MM.1S (cell line): Measurements from ENCODE around the gene GMPR.

ENCODE experiments used
- DNase-seq: peaks from one replicate; pipeline ENCODE4 v3.0.0-alpha.2; 2015
- H2AFZ ChIP-seq: fragments of 300-600 bp; sonication (generic); 2 replicates; pipeline ENCODE4 v1.6.0; 2016; ENCODE audit warnings: antibody characterized with exemption, low read length
- H3F3A ChIP-seq: fragments of 300-600 bp; sonication (generic); 2 replicates; pipeline ENCODE4 v1.6.1; 2016; ENCODE audit warnings: mild to moderate bottlenecking, antibody characterized with exemption, low read length, moderate library complexity, mixed read lengths; ENCODE audit not compliant: insufficient read depth
- H3K27ac ChIP-seq: fragments of 300-600 bp; sonication (generic); 2 replicates; pipeline ENCODE4 v1.5.1; 2016; ENCODE audit warnings: mild to moderate bottlenecking, low read length
- H3K27me3 ChIP-seq: fragments of 300-600 bp; sonication (generic); replicated peaks from 2 replicates; pipeline ENCODE4 v1.6.0; 2016; ENCODE audit warnings: low read length; ENCODE audit not compliant: insufficient read depth
- H3K36me3 ChIP-seq: fragments of 300-600 bp; sonication (generic); replicated peaks from 2 replicates; pipeline ENCODE4 v1.6.1; 2016; ENCODE audit warnings: mild to moderate bottlenecking, low read length, mixed read lengths; ENCODE audit not compliant: insufficient read depth
- H3K4me1 ChIP-seq: fragments of 300-600 bp; sonication (generic); 2 replicates; pipeline ENCODE4 v1.6.1; 2016; ENCODE audit warnings: low read length, mixed read lengths
- H3K4me2 ChIP-seq: fragments of 300-600 bp; sonication (generic); 2 replicates; pipeline ENCODE4 v1.6.0; 2016; ENCODE audit warnings: low read depth, low read length
- H3K4me3 ChIP-seq: fragments of 300-600 bp; sonication (generic); 2 replicates; pipeline ENCODE4 v1.5.1; 2016; ENCODE audit warnings: low read length, mixed read lengths
- H3K79me2 ChIP-seq: fragments of 300-600 bp; sonication (generic); 2 replicates; pipeline ENCODE4 v1.6.1; 2016; ENCODE audit warnings: mixed run types, low read length, mixed read lengths
- H3K9ac ChIP-seq: fragments of 300-600 bp; sonication (generic); 2 replicates; pipeline ENCODE4 v1.6.1; 2016; ENCODE audit warnings: low read length, mixed read lengths
- H3K9me2 ChIP-seq: fragments of 300-600 bp; sonication (generic); replicated peaks from 2 replicates; pipeline ENCODE4 v1.6.1; 2016; ENCODE audit warnings: mild to moderate bottlenecking, low read length, mixed read lengths; ENCODE audit not compliant: insufficient read depth
- H3K9me3 ChIP-seq: fragments of 300-600 bp; sonication (generic); replicated peaks from 2 replicates; pipeline ENCODE4 v1.6.1; 2016; ENCODE audit warnings: mild to moderate bottlenecking, low read length, mixed read lengths; ENCODE audit not compliant: insufficient read depth
- H4K20me1 ChIP-seq: fragments of 300-600 bp; sonication (generic); 2 replicates; pipeline ENCODE4 v1.6.1; 2016; ENCODE audit warnings: mild to moderate bottlenecking, low read length, moderate library complexity, mixed read lengths; ENCODE audit not compliant: insufficient read depth
- CTCF ChIP-seq: fragments of 300-600 bp; sonication (generic); IDR thresholded peaks from 2 replicates; pipeline ENCODE4 v1.5.1; 2016; ENCODE audit warnings: antibody characterized with exemption, low read length, mixed read lengths
- EZH2 ChIP-seq: fragments of 300-600 bp; sonication (generic); optimal IDR thresholded peaks from 2 replicates; pipeline ENCODE3; 2017; ENCODE audit warnings: low read depth, mild to moderate bottlenecking, antibody characterized with exemption, low read length, mixed read lengths
- EZH2phosphoT487 ChIP-seq: fragments of 300-600 bp; sonication (generic); IDR thresholded peaks from 2 replicates; pipeline ENCODE4 v1.6.1; 2018; ENCODE audit warnings: antibody characterized with exemption, low read length

Gene GMPR

GRCh38 chr6:16319813-16320532 is 81.6 kb downstream of the GMPR start:
- no peak for TF ChIP-seq EZH2phosphoT487
- TF ChIP-seq EZH2 = no peak
- no peak for TF ChIP-seq CTCF
- peak; percentile 79 for DNase-seq
- Histone ChIP-seq H3K27ac (peak overlapping the region; percentile 85), H3F3A (peaks cover 32% of the 10 kb centered on the region), H4K20me1 (no peaks in the 10 kb centered on the region), H3K79me2 (peaks cover 5% of the 10 kb centered on the region; the same call in 1 of the 2 replicates), H3K9me3 (no peaks in the 10 kb centered on the region), H3K36me3 (no peaks in the 10 kb centered on the region), H3K4me1 (peaks cover 48% of the 10 kb centered on the region), H3K9ac (peak overlapping the region; percentile 58), H3K27me3 (no peaks in the 10 kb centered on the region), H2AFZ (peak overlapping the region; percentile 62), H3K4me3 (peak overlapping the region; percentile 32), H3K9me2 (no peaks in the 10 kb centered on the region), H3K4me2 (peak overlapping the region; percentile 77)

GRCh38 chr6:16320533-16321340 is 82.3 kb downstream of the GMPR start:
- no peak for TF ChIP-seq EZH2phosphoT487
- no peak for TF ChIP-seq EZH2
- peak overlapping the region; percentile 32 for H3K4me3 ChIP-seq
- H3K36me3 ChIP-seq = no peaks in the 10 kb centered on the region
- DNase-seq = no peak
- H3K9me3 ChIP-seq = no peaks in the 10 kb centered on the region
- peak overlapping the region; percentile 77 for H3K4me2 ChIP-seq
- peaks cover 48% of the 10 kb centered on the region for H3K4me1 ChIP-seq
- no peaks in the 10 kb centered on the region for H3K9me2 ChIP-seq
- H3K79me2 ChIP-seq = peaks cover 5% of the 10 kb centered on the region; the same call in 1 of the 2 replicates
- H3K27me3 ChIP-seq = no peaks in the 10 kb centered on the region
- no peaks in the 10 kb centered on the region for H4K20me1 ChIP-seq
- H2AFZ ChIP-seq = no peak overlapping the region
- H3K9ac ChIP-seq = peak overlapping the region; percentile 58
- H3K27ac ChIP-seq = peak overlapping the region; percentile 85
- peaks cover 32% of the 10 kb centered on the region for H3F3A ChIP-seq

- Histone ChIP-seq H4K20me1 (no peaks in the 10 kb centered on the region), H3K9me3 (no peaks in the 10 kb centered on the region), H3K9me2 (no peaks in the 10 kb centered on the region), H3K4me3 (no peak overlapping the region), H3K27ac (peak overlapping the region; percentile 85; the same call in 1 of the 2 replicates), H3K79me2 (peaks cover 5% of the 10 kb centered on the region; the same call in 1 of the 2 replicates), H3K4me2 (no peak overlapping the region), H3K36me3 (no peaks in the 10 kb centered on the region), H3K4me1 (peaks cover 48% of the 10 kb centered on the region), H3K27me3 (no peaks in the 10 kb centered on the region), H3F3A (peaks cover 32% of the 10 kb centered on the region), H2AFZ (no peak overlapping the region), H3K9ac (no peak overlapping the region)
- TF ChIP-seq CTCF = no peak
- no peak for TF ChIP-seq EZH2phosphoT487
- TF ChIP-seq EZH2 = no peak
- DNase-seq = no peak
Measured at GRCh38 chr6:16321341-16321710, 82.9 kb downstream of the GMPR start.

GRCh38 chr6:16321826-16322225 is 83.4 kb downstream of the GMPR start:
- H4K20me1 ChIP-seq = no peaks in the 10 kb centered on the region
- H3K9me3 ChIP-seq = no peaks in the 10 kb centered on the region
- H3K4me3 ChIP-seq = no peak overlapping the region
- no peak for DNase-seq
- peak overlapping the region; percentile 90; the same call in 1 of the 2 replicates for H3K27ac ChIP-seq
- peaks cover 5% of the 10 kb centered on the region; the same call in 1 of the 2 replicates for H3K79me2 ChIP-seq
- H3K36me3 ChIP-seq = no peaks in the 10 kb centered on the region
- H3F3A ChIP-seq = peaks cover 32% of the 10 kb centered on the region
- H3K4me1 ChIP-seq = peaks cover 47% of the 10 kb centered on the region
- no peaks in the 10 kb centered on the region for H3K27me3 ChIP-seq
- no peak overlapping the region for H3K4me2 ChIP-seq
- no peak overlapping the region for H2AFZ ChIP-seq
- no peak overlapping the region; the same call in 1 of the 2 replicates for H3K9ac ChIP-seq
- no peak for TF ChIP-seq CTCF
- TF ChIP-seq EZH2phosphoT487 = no peak
- no peak for TF ChIP-seq EZH2
- no peaks in the 10 kb centered on the region for H3K9me2 ChIP-seq
